Activated CD4-positive, alpha-beta T cell treated with anti-CD3 and anti-CD28 coated beads for 36 hours (primary cell): ENCODE results near the gene MAN1B1. TPM values are rescaled to one million over a fixed set of nuclear protein-coding genes. Genes with fewer than 3 reads are reported as not detected.

ENCODE experiments used
- ATAC-seq: fragments of 200-7000 bp; cut with Tn5 transposase; one replicate; pipeline ENCODE4 v1.10.0; 2021; ENCODE audit warnings: mild to moderate bottlenecking, moderate library complexity
- CTCF ChIA-PET: fragments of 350-600 bp; sonication (Branson Sonifier 250); formaldehyde crosslinking; loops from one replicate; lab custom pipeline; 2021; ENCODE audit warnings: antibody characterized with exemption; lab: Charles Lee
- POLR2A ChIA-PET: fragments of 350-600 bp; sonication (Branson Sonifier 250); formaldehyde crosslinking; loops from one replicate; lab custom pipeline; 2021; ENCODE audit warnings: antibody characterized with exemption, inconsistent platforms; lab: Charles Lee
- DNase-seq: peaks from one replicate; pipeline ENCODE4 v3.0.0-alpha.2; 2020
- H3K27ac Mint-ChIP-seq: one replicate; pipeline ENCODE4 v1.8.0; 2021; ENCODE audit warnings: mixed read lengths
- H3K27me3 Mint-ChIP-seq: one replicate; pipeline ENCODE4 v1.8.0; 2021; ENCODE audit warnings: mixed read lengths
- H3K36me3 Mint-ChIP-seq: one replicate; pipeline ENCODE4 v1.8.0; 2021; ENCODE audit warnings: low read depth, mixed read lengths
- H3K4me1 Mint-ChIP-seq: one replicate; pipeline ENCODE4 v1.8.0; 2021; ENCODE audit warnings: mixed read lengths
- H3K4me3 Mint-ChIP-seq: one replicate; pipeline ENCODE4 v1.8.0; 2021; ENCODE audit warnings: mild to moderate bottlenecking, moderate library complexity, mixed read lengths
- H3K9me3 Mint-ChIP-seq: one replicate; pipeline ENCODE4 v1.8.0; 2021; ENCODE audit warnings: low read depth, mixed read lengths
- intact Hi-C, 2 experiments: fragments of 100-400 bp; cut with DNase I in 1 of 2; cut with micrococcal nuclease in 1 of 2; formaldehyde crosslinking; loops; one replicate each; pipeline versions ENCODE4 v1.14.2 to v1.15.1; 2022 to 2024; cut with DNase I, micrococcal nuclease
- total RNA-seq, 2 experiments: library from RNA; stranded (reverse); gene quantifications; one replicate each; pipeline ENCODE4 v1.2.3, GENCODE V29; 2021

MAN1B1 gene
- total RNA-seq = 10 to 100 TPM; 21.6 to 26.7 TPM

DNA sequence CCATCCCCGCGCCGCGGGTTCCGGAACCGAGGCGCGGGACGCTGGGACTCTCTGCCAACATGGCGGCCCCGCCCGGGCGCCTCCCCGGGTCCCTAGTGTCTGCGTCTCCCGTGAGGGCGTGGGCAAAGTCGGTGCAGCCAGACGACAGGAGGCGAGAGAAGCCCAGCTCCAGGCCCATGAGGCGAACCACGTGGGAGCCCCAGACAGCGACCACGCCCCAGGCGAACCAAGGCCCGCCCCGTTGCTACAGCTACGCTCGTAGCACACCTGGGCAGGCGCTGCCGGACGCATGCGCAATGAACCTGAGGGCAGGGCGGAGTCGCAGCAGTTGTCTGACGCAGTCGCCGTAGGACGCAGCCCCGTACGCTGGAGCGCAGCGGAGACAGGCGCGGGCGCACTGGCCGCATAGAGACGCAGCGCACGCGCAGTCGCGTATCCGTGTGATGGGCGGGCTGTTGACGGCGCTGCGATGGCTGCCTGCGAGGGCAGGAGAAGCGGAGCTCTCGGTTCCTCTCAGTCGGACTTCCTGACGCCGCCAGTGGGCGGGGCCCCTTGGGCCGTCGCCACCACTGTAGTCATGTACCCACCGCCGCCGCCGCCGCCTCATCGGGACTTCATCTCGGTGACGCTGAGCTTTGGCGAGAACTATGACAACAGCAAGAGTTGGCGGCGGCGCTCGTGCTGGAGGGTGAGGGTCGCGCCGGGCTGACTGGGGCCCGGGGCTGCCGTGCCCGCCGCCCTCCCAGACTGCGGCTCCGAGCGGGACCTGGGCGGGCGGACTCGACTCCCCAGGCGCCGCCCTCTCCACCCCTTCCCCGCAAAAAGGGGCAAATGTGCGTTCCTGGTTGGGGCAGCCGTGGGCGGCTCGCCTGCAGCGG lies at the start of gene MAN1B1:
MAN1B1 (plus strand) TSS at position 455 of the 878 bp plus-strand sequence; CDS start at position 470, 15 bp downstream.
- CTCF ChIA-PET = interaction anchor here (0.6 to 3.6 kb wide), 18 partner anchors 9 to 526 kb away, joined by 3 to 26 read pairs (median 3); partner anchors contain the start of genes ABCA2, AJM1, FUT7 and NPDC1
- peaks cover 46% of the 10 kb centered on the region for H3K4me1 Mint-ChIP-seq

DNA sequence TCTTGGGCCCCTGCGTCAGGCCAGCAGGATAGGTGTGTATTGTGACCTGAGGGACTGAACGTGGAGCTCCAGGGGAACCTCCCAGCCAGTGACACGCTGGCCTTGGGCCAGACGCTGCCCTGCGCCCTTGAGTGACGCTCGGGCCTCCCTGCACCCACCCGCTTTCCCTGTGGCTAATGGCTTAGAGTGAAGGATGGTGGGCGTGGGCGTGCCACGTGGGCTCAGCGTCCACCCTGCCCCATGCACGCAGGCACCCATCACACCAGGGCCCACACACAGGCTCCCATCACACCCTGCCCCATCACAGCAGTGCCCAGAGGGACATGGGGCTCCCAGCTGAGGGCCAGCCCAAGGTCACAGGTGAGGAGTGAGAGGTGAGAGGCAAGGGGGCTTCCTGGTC lies 49.8 kb upstream of the MAN1B1 start:
- Mint-ChIP-seq H3K9me3 (no peaks in the 10 kb centered on the region), H3K27me3 (no peaks in the 10 kb centered on the region), H3K36me3 (no peaks in the 10 kb centered on the region), H3K27ac (no peak overlapping the region), H3K4me3 (no peak overlapping the region), H3K4me1 (peaks cover 22% of the 10 kb centered on the region)
- DNase-seq (no peak), ATAC-seq (no peak)
- intact Hi-C loops = loop anchor here in 1 of 2 experiments (10.0 kb wide), 1 partner anchor 192 kb away; the partner anchor contains the start of genes AJM1 and PHPT1
- ChIA-PET POLR2A (no interaction called here), CTCF (interaction anchor here (1.9 to 3.2 kb wide), 3 partner anchors 7 to 31 kb away, joined by 4 to 12 read pairs (median 6); no protein-coding TSS in a partner anchor)

More for the DNA sequence above, at the start of gene MAN1B1:
- Mint-ChIP-seq H3K4me3 (peak within 1 kb of the TSS; percentile 88), H3K9me3 (no peaks in the 10 kb centered on the region), H3K27ac (peak within 1 kb of the TSS; percentile 96), H3K36me3 (peaks cover 10% of the 10 kb centered on the region), H3K27me3 (no peaks in the 10 kb centered on the region)
- POLR2A ChIA-PET = interaction anchor here (0.8 to 1.8 kb wide), 12 partner anchors 9 to 548 kb away, joined by 3 to 16 read pairs (median 5); partner anchors contain the start of genes PAXX, SAPCD2, TMEM141 and TUBB4B
- ATAC-seq = peak; percentile 85
- DNase-seq = peak; percentile 100
- intact Hi-C loops = loop anchor here (1.0 to 5.0 kb wide), 22 partner anchors 9 to 1179 kb away; partner anchors contain the start of genes TPRN (in 2 of the 2), TRAF2 (in 2 of the 2), ABCA2 (in 1 of the 2) and ANAPC2 (in 1 of the 2)

GRCh38 chr9:137037483-137037882 lies 49.3 kb upstream of the MAN1B1 start:
- Mint-ChIP-seq H3K36me3 (no peaks in the 10 kb centered on the region), H3K4me3 (no peak overlapping the region), H3K27me3 (no peaks in the 10 kb centered on the region), H3K27ac (no peak overlapping the region), H3K4me1 (peaks cover 19% of the 10 kb centered on the region), H3K9me3 (no peaks in the 10 kb centered on the region)
- ChIA-PET POLR2A (no interaction called here), CTCF (interaction anchor here (1.9 to 3.2 kb wide), 3 partner anchors 8 to 31 kb away, joined by 4 to 12 read pairs (median 6); no protein-coding TSS in a partner anchor)
- ATAC-seq (no peak), DNase-seq (no peak)
- intact Hi-C loops = loop anchor here in 1 of 2 experiments (10.0 kb wide), 1 partner anchor 193 kb away; the partner anchor contains the start of genes AJM1 and PHPT1

- intact Hi-C loops = loop anchor here in 1 of 2 experiments (10.0 kb wide), 1 partner anchor 194 kb away; the partner anchor contains the start of genes AJM1 and PHPT1
- H3K36me3 Mint-ChIP-seq = no peaks in the 10 kb centered on the region
- no peak overlapping the region for H3K27ac Mint-ChIP-seq
- ATAC-seq (no peak), DNase-seq (no peak)
- no peaks in the 10 kb centered on the region for H3K9me3 Mint-ChIP-seq
- peaks cover 6% of the 10 kb centered on the region for H3K27me3 Mint-ChIP-seq
- H3K4me3 Mint-ChIP-seq = no peak overlapping the region
- peaks cover 10% of the 10 kb centered on the region for H3K4me1 Mint-ChIP-seq
- ChIA-PET CTCF (interaction anchor here (0.7 to 3.2 kb wide), 2 partner anchors 9 to 51 kb away, joined by 3 to 12 read pairs; no protein-coding TSS in a partner anchor), POLR2A (no interaction called here)
These were observed 47.9 kb upstream of the MAN1B1 start for GRCh38 chr9:137038916-137039315.

DNA sequence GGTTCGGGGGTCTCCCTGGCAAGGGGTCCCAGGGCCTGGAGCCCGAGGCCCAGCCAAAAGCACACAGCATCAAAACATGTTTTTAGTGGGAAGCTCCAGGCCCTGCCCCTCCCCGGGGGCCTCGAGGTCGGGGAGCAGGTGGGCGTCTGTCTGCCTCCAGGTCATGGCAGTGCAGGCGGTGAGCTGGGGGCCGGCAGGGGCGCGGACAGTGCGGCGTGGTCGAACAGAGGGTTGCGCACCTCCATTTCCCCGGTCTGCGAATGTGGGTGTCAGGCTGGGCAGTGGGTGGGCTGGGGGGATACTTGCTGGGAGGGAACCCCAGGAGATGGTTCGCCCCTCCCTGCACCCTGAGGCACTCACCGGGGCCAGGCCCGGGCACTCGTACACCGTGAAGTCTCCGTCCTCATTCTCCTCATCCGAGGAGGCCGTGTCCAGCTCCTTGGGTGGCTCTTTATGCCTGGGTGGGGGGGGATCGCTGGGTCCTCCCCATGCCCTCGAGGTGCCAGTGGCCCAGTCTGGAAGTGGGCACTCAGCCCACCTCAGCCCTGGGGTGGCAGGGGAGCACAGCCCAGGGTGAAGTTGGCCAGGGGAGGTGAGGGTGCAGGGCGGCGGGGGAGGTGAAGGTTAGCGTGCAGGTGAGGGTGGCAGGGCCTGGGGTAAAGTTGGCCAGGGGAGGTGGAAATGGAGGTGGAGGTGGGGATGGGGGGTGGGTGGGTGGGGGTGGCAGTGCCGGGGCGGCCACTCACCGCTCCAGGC lies 47.0 kb upstream of the MAN1B1 start:
- ATAC-seq = no peak
- Mint-ChIP-seq H3K27ac (no peak overlapping the region), H3K36me3 (no peaks in the 10 kb centered on the region), H3K9me3 (no peaks in the 10 kb centered on the region), H3K4me3 (no peak overlapping the region), H3K4me1 (peaks cover 9% of the 10 kb centered on the region), H3K27me3 (peaks cover 10% of the 10 kb centered on the region)
- no peak for DNase-seq
- intact Hi-C loops = loop anchor here in 1 of 2 experiments (10.0 kb wide), 2 partner anchors 185 to 195 kb away; partner anchors contain the start of genes AJM1, CYSRT1, PHPT1 and RNF208
- ChIA-PET CTCF (interaction anchor here (3.2 kb wide), 1 partner anchor 10 kb away, joined by 12 read pairs; no protein-coding TSS in a partner anchor), POLR2A (no interaction called here)

GRCh38 chr9:137040568-137040967 lies 46.2 kb upstream of the MAN1B1 start:
- Mint-ChIP-seq H3K27ac (no peak overlapping the region), H3K4me3 (no peak overlapping the region), H3K27me3 (peaks cover 14% of the 10 kb centered on the region), H3K9me3 (no peaks in the 10 kb centered on the region), H3K4me1 (peaks cover 6% of the 10 kb centered on the region), H3K36me3 (no peaks in the 10 kb centered on the region)
- ChIA-PET POLR2A (no interaction called here), CTCF (no interaction called here)
- intact Hi-C loops = loop anchor here in 1 of 2 experiments (10.0 kb wide), 1 partner anchor 184 kb away; the partner anchor contains the start of genes CYSRT1, RNF208 and RNF224
- ATAC-seq = no peak
- DNase-seq = no peak

DNA sequence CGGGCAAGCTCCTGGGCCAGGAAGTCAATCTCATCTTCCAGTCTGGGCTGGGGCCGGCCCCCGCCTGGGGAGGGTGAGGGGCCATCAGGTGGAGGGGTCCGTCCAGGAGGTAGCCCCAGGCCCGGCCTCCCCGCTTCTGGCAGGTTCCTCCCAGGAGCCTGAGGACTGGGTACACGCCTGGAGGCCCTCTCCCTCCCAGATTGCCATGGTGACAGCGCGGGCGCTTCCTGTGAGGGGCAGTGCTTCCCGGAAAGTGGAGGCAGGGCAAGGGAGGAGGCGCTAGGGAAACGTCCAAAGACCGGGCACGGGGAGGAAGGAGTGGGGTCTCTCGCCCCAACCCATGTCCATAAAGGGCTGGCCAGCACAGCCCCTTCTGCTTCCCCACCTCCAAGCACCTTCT lies 45.7 kb upstream of the MAN1B1 start:
- POLR2A ChIA-PET = no interaction called here

DNA sequence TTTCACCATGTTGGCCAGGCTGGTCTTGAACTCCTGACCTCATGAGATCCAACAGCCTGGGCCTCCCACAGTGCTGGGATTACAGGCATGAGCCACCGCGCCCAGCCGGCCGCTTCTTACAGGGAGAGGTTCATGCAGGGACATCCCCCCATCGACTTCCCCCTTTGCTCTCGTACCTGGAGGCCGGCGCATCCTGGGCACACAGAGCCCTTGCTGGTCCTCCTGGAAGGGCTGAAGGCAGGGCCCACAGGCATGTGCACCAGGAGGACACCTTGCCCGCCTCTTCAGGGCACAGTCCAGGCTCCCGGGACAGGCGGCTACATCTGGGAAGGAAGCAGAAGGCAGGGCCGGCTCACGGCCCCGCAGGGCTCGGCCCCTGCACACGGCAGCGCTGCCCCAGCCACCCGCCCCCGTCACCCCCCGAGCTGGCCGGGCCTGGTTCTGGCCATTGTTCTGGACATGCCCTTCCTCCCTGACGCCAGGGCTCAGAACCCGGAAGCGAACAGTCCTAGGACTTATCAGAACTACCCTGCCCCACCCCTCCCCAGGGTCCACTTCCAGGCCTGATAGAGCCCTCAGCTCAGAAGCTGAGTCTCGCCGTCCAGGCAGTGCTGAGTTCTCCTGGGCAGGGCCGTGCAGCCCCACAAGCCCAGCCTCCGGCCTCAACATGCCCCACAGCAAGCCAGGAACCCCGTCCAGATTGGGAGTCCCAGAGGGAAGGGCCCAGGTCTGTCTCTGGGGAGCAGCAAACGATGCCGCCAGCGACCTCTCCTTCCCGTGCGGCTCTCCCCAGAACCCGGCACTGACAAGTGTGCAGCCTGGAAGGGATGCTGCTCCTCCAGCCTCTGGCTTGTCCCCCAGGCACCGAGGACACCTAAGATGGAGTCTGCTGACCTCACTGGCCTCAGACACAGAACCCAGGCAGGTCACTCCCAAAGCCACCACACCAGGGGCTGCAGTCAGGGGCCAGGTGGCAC lies 43.7 kb upstream of the MAN1B1 start:
- Mint-ChIP-seq H3K36me3 (no peaks in the 10 kb centered on the region), H3K9me3 (no peaks in the 10 kb centered on the region), H3K4me1 (peaks cover 6% of the 10 kb centered on the region), H3K27me3 (peaks cover 25% of the 10 kb centered on the region), H3K27ac (no peak overlapping the region), H3K4me3 (no peak overlapping the region)
- no peak for ATAC-seq
- POLR2A ChIA-PET = no interaction called here
- intact Hi-C loops = loop anchor here in 1 of 2 experiments (10.0 kb wide), 1 partner anchor 182 kb away; the partner anchor contains the start of genes CYSRT1, RNF208 and RNF224
- CTCF ChIA-PET = no interaction called here
- no peak for DNase-seq

More for the DNA sequence above, 45.7 kb upstream of the MAN1B1 start:
- intact Hi-C loops = loop anchor here in 1 of 2 experiments (10.0 kb wide), 1 partner anchor 184 kb away; the partner anchor contains the start of genes CYSRT1, RNF208 and RNF224
- DNase-seq (no peak), ATAC-seq (no peak)
- no peak overlapping the region for H3K4me3 Mint-ChIP-seq
- no peaks in the 10 kb centered on the region for H3K36me3 Mint-ChIP-seq
- peaks cover 6% of the 10 kb centered on the region for H3K4me1 Mint-ChIP-seq
- no peaks in the 10 kb centered on the region for H3K9me3 Mint-ChIP-seq
- no peak overlapping the region for H3K27ac Mint-ChIP-seq
- CTCF ChIA-PET = no interaction called here
- peaks cover 14% of the 10 kb centered on the region for H3K27me3 Mint-ChIP-seq

GRCh38 chr9:137044037-137044436 lies 42.7 kb upstream of the MAN1B1 start:
- DNase-seq = no peak
- intact Hi-C loops = loop anchor here in 1 of 2 experiments (10.0 kb wide), 1 partner anchor 181 kb away; the partner anchor contains the start of genes CYSRT1, RNF208 and RNF224
- ATAC-seq = no peak
- Mint-ChIP-seq H3K4me1 (peaks cover 6% of the 10 kb centered on the region), H3K4me3 (no peak overlapping the region), H3K36me3 (no peaks in the 10 kb centered on the region), H3K9me3 (no peaks in the 10 kb centered on the region), H3K27ac (no peak overlapping the region), H3K27me3 (peaks cover 25% of the 10 kb centered on the region)
- CTCF ChIA-PET = interaction anchor here (1.0 to 1.5 kb wide), 4 partner anchors 9 to 20 kb away, joined by 3 to 6 read pairs (median 4); no protein-coding TSS in a partner anchor
- POLR2A ChIA-PET = interaction anchor here (1.3 kb wide), 1 partner anchor 9 kb away, joined by 3 read pairs; no protein-coding TSS in a partner anchor
